Liver (tissue), 9 donors: ENCODE results near the gene RPL29. TPM values are rescaled to one million over a fixed set of nuclear protein-coding genes. Genes with fewer than 3 reads are reported as not detected.

Source experiments
- DNase-seq: peaks from one replicate; pipeline ENCODE4 v3.0.0-alpha.2; 2017; ENCODE audit warnings: low spot score
- H3K27ac ChIP-seq, 2 donors: one replicate each; pipeline ENCODE4 v1.7.0; 2013; ENCODE audit warnings: inconsistent platforms in 2 of 2, low read length in 2 of 2, control low read depth in 1 of 2, low read depth in 1 of 2, mild to moderate bottlenecking in 1 of 2
- H3K27me3 ChIP-seq, 4 donors: one replicate each; pipeline versions ENCODE4 v1.6.1 to v1.7.0; 2013; ENCODE audit warnings: low read length in 3 of 4, inconsistent platforms in 1 of 4, mild to moderate bottlenecking in 1 of 4, moderate library complexity in 1 of 4; ENCODE audit not compliant: control insufficient read depth in 4 of 4, insufficient read depth in 4 of 4
- H3K36me3 ChIP-seq, 4 donors: one replicate each; pipeline versions ENCODE4 v1.6.1 to v1.7.0; 2013; ENCODE audit warnings: low read length in 3 of 4, mild to moderate bottlenecking in 3 of 4, low read depth in 1 of 4, moderate library complexity in 1 of 4; ENCODE audit not compliant: control insufficient read depth in 4 of 4, insufficient read depth in 3 of 4
- H3K4me1 ChIP-seq, 4 donors: one replicate each; pipeline versions ENCODE4 v1.6.1 to v1.7.0; 2013; ENCODE audit warnings: low read length in 3 of 4, mild to moderate bottlenecking in 3 of 4, moderate library complexity in 1 of 4; ENCODE audit not compliant: control insufficient read depth in 4 of 4, insufficient read depth in 4 of 4
- H3K4me3 ChIP-seq, 3 donors: one replicate each; pipeline versions ENCODE4 v1.6.1 to v1.7.0; 2013; ENCODE audit warnings: low read length in 3 of 3, control low read depth in 1 of 3, low read depth in 1 of 3, mild to moderate bottlenecking in 1 of 3
- H3K9ac ChIP-seq, 2 donors: one replicate each; pipeline ENCODE4 v1.7.0; 2013; ENCODE audit warnings: low read length in 2 of 2, mild to moderate bottlenecking in 2 of 2, moderate library complexity in 2 of 2, control low read depth in 1 of 2, low read depth in 1 of 2
- H3K9me3 ChIP-seq, 4 donors: one replicate each; pipeline versions ENCODE4 v1.6.1 to v1.7.0; 2013; ENCODE audit warnings: low read length in 3 of 4; ENCODE audit not compliant: control insufficient read depth in 4 of 4
- EGR1 ChIP-seq, 2 donors: IDR thresholded peaks; 2 replicates each; pipeline ENCODE4 v1.6.1; 2016 to 2018; ENCODE audit warnings: antibody characterized with exemption in 2 of 2, low read depth in 2 of 2
- FOXA1 ChIP-seq: IDR thresholded peaks from 2 replicates; pipeline ENCODE4 v1.6.1; 2016; ENCODE audit warnings: antibody characterized with exemption
- FOXA2 ChIP-seq: IDR thresholded peaks from 2 replicates; pipeline ENCODE4 v1.6.1; 2016; ENCODE audit warnings: antibody characterized with exemption
- GABPA ChIP-seq, 2 donors: IDR thresholded peaks in 1 of 2; conservative IDR thresholded peaks in 1 of 2; 2 replicates each; pipeline ENCODE4 v1.6.1; 2016; ENCODE audit warnings: antibody characterized with exemption in 2 of 2, mild to moderate bottlenecking in 1 of 2, moderate library complexity in 1 of 2
- HNF4A ChIP-seq, 2 donors: conservative IDR thresholded peaks; 2 replicates each; pipeline ENCODE4 v1.6.1; 2016; ENCODE audit warnings: antibody characterized with exemption in 2 of 2, mild to moderate bottlenecking in 2 of 2
- HNF4G ChIP-seq: IDR thresholded peaks from 2 replicates; pipeline ENCODE4 v1.6.1; 2016; ENCODE audit warnings: antibody characterized with exemption
- JUND ChIP-seq, 2 donors: IDR thresholded peaks; 2 replicates each; pipeline ENCODE4 v1.6.1; 2016; ENCODE audit warnings: antibody characterized with exemption in 2 of 2
- NR2F2 ChIP-seq: IDR thresholded peaks from 2 replicates; pipeline ENCODE4 v1.6.1; 2016; ENCODE audit warnings: antibody characterized with exemption
- RAD21 ChIP-seq, 2 donors: IDR thresholded peaks; 2 replicates each; pipeline ENCODE4 v1.6.1; 2016; ENCODE audit warnings: antibody characterized with exemption in 2 of 2, mild to moderate bottlenecking in 2 of 2
- RXRA ChIP-seq, 2 donors: IDR thresholded peaks; 2 replicates each; pipeline ENCODE4 v1.6.1; 2017 to 2018; ENCODE audit warnings: antibody characterized with exemption in 2 of 2, mild to moderate bottlenecking in 1 of 2
- SP1 ChIP-seq: IDR thresholded peaks from 2 replicates; pipeline ENCODE4 v1.6.1; 2018; ENCODE audit warnings: antibody characterized with exemption, mild to moderate bottlenecking
- TAF1 ChIP-seq: conservative IDR thresholded peaks from 2 replicates; pipeline ENCODE4 v1.6.1; 2016; ENCODE audit warnings: antibody characterized with exemption, mild to moderate bottlenecking
- YY1 ChIP-seq: IDR thresholded peaks from 2 replicates; pipeline ENCODE4 v1.6.1; 2016; ENCODE audit warnings: antibody characterized with exemption, mild to moderate bottlenecking
- WGBS: extraction: QIAGEN DNeasy Blood & Tissue Kit; methylation state at CpG from one replicate; pipeline ENCODE4 v1.1.7; 2013; 5-methylcytosine and 5-hydroxymethylcytosine counted together
- polyA plus RNA-seq, 2 donors: library from polyadenylated mRNA; stranded (reverse) in 1 of 2; unstranded in 1 of 2; fragments of 200-250 nt in 1 of 2; fragments of >200 nt in 1 of 2; fragmentation: Nextera tagmentation in 1 of 2; extraction: Ambion mirVana in 1 of 2; gene quantifications; one replicate each; pipeline versions ENCODE4 v1.2.1 to v1.2.3, GENCODE V29; 2013 to 2015
- total RNA-seq, 2 donors: library from RNA; depleted of rRNA; stranded (reverse); fragments of >200 nt; gene quantifications; one replicate each; pipeline ENCODE4 v1.2.3, GENCODE V29; 2014
- TF ChIP-seq, protein P1 (sequence below): IDR thresholded peaks from 2 replicates; pipeline ENCODE4 v1.6.1; 2016; ENCODE audit warnings: antibody characterized with exemption, mild to moderate bottlenecking
- TF ChIP-seq, protein P2 (sequence below): IDR thresholded peaks from 2 replicates; pipeline ENCODE4 v1.6.1; 2016; ENCODE audit warnings: antibody characterized with exemption
- TF ChIP-seq, protein P3 (sequence below): fragments of 150-350 bp; IDR thresholded peaks from 2 replicates; pipeline ENCODE4 v1.5.1; 2017; ENCODE audit warnings: improper control_type of control experiment, low read depth, low read length; ENCODE audit not compliant: missing input control
- TF ChIP-seq, protein P4 (sequence below): IDR thresholded peaks from 2 replicates; pipeline ENCODE4 v1.6.1; 2016; ENCODE audit warnings: antibody characterized with exemption
- TF ChIP-seq, protein P5 (sequence below): IDR thresholded peaks from 2 replicates; pipeline ENCODE4 v1.6.1; 2016; ENCODE audit warnings: antibody characterized with exemption
- donor health status: healthy.
- donor health status: healthy.
- donor health status: healthy.
- donor health status: healthy.
- donor health status: healthy.

The RPL29 gene
- total and polyA plus RNA-seq, 4 donors, result 292 to 789 (median 388) TPM

DNA sequence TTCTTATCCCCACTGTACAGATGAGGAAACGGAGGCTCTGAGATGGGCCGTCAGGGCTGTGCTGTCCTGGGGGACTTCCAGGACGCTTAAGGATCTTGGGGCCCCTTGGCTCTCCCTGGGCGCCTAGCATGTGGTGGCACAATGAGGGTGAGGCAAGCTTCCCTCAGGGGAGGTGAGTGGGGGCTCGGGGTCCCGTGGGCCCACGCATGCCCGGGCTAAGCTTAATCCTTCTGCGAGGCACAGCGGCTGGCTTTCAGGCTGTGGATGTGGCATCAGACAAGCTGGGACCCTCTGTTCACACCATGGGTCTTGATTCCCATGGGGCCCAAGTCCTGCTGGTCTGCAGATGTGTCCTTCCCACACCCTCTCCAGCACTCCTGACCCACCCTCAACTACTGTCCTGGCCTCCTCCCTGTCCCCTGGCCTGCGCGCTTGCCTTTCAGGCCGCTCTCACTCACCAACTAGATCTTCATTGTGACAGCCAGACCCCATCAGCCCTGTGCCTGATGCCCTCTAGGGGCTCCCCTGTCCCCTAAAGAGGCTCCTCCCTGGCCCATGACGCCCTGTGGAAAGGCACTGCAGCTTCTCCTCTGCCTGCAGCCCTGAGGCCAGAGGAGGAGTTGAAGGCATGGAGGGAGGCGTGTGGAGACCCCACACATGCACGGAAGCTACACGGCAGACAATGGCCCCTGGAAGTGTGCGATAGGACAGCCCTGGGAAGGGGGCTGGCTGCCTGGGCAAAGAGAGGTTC lies 49.3 kb upstream of the RPL29 start:
- 97% methylated on average over 18 of the region's 18 CpGs for WGBS
- Histone ChIP-seq H3K9me3 (no peaks in the 10 kb centered on the region), H3K4me3 (no peak overlapping the region), H3K9ac (no peak overlapping the region), H3K27me3 (no peaks in the 10 kb centered on the region), H3K4me1 (peaks cover 0 to 4% (median under 1%) of the 10 kb centered on the region in 4 donors), H3K27ac (no peak overlapping the region), H3K36me3 (peaks cover 0 to 8% (median 2%) of the 10 kb centered on the region in 4 donors)
- DNase-seq, result no peak
- TF ChIP-seq, protein P1, sequence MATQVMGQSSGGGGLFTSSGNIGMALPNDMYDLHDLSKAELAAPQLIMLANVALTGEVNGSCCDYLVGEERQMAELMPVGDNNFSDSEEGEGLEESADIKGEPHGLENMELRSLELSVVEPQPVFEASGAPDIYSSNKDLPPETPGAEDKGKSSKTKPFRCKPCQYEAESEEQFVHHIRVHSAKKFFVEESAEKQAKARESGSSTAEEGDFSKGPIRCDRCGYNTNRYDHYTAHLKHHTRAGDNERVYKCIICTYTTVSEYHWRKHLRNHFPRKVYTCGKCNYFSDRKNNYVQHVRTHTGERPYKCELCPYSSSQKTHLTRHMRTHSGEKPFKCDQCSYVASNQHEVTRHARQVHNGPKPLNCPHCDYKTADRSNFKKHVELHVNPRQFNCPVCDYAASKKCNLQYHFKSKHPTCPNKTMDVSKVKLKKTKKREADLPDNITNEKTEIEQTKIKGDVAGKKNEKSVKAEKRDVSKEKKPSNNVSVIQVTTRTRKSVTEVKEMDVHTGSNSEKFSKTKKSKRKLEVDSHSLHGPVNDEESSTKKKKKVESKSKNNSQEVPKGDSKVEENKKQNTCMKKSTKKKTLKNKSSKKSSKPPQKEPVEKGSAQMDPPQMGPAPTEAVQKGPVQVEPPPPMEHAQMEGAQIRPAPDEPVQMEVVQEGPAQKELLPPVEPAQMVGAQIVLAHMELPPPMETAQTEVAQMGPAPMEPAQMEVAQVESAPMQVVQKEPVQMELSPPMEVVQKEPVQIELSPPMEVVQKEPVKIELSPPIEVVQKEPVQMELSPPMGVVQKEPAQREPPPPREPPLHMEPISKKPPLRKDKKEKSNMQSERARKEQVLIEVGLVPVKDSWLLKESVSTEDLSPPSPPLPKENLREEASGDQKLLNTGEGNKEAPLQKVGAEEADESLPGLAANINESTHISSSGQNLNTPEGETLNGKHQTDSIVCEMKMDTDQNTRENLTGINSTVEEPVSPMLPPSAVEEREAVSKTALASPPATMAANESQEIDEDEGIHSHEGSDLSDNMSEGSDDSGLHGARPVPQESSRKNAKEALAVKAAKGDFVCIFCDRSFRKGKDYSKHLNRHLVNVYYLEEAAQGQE, result no peak
- TF ChIP-seq, protein P2, sequence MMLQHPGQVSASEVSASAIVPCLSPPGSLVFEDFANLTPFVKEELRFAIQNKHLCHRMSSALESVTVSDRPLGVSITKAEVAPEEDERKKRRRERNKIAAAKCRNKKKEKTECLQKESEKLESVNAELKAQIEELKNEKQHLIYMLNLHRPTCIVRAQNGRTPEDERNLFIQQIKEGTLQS, result no peak
- TF ChIP-seq FOXA1 (no peak), TAF1 (no peak), YY1 (no peak), HNF4A (conservative IDR thresholded peaks at IDR 0.05) (no peak), EGR1 (IDR thresholded peaks at IDR 0.05; ENCODE audit: low read depth in 2 of 2) (no peak), FOXA2 (no peak), SP1 (no peak), RAD21 (IDR thresholded peaks at IDR 0.05) (no peak), GABPA (IDR thresholded peaks at IDR 0.05 in 1 of 2, conservative IDR thresholded peaks at IDR 0.05 in 1 of 2) (no peak), NR2F2 (no peak), HNF4G (no peak), JUND (IDR thresholded peaks at IDR 0.05) (no peak), RXRA (IDR thresholded peaks at IDR 0.05) (no peak)
- TF ChIP-seq, protein P3, sequence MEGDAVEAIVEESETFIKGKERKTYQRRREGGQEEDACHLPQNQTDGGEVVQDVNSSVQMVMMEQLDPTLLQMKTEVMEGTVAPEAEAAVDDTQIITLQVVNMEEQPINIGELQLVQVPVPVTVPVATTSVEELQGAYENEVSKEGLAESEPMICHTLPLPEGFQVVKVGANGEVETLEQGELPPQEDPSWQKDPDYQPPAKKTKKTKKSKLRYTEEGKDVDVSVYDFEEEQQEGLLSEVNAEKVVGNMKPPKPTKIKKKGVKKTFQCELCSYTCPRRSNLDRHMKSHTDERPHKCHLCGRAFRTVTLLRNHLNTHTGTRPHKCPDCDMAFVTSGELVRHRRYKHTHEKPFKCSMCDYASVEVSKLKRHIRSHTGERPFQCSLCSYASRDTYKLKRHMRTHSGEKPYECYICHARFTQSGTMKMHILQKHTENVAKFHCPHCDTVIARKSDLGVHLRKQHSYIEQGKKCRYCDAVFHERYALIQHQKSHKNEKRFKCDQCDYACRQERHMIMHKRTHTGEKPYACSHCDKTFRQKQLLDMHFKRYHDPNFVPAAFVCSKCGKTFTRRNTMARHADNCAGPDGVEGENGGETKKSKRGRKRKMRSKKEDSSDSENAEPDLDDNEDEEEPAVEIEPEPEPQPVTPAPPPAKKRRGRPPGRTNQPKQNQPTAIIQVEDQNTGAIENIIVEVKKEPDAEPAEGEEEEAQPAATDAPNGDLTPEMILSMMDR, result no peak
- TF ChIP-seq, protein P4, sequence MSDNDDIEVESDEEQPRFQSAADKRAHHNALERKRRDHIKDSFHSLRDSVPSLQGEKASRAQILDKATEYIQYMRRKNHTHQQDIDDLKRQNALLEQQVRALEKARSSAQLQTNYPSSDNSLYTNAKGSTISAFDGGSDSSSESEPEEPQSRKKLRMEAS, result no peak
- TF ChIP-seq, protein P5, sequence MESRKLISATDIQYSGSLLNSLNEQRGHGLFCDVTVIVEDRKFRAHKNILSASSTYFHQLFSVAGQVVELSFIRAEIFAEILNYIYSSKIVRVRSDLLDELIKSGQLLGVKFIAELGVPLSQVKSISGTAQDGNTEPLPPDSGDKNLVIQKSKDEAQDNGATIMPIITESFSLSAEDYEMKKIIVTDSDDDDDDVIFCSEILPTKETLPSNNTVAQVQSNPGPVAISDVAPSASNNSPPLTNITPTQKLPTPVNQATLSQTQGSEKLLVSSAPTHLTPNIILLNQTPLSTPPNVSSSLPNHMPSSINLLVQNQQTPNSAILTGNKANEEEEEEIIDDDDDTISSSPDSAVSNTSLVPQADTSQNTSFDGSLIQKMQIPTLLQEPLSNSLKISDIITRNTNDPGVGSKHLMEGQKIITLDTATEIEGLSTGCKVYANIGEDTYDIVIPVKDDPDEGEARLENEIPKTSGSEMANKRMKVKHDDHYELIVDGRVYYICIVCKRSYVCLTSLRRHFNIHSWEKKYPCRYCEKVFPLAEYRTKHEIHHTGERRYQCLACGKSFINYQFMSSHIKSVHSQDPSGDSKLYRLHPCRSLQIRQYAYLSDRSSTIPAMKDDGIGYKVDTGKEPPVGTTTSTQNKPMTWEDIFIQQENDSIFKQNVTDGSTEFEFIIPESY, result no peak
